ENCODE data around the gene ZBTB3. TPM values are rescaled to one million over a fixed set of nuclear protein-coding genes. Genes with fewer than 3 reads are reported as not detected.

ZBTB3 gene
- total and polyA plus RNA-seq, 9 donors, result 3.4 to 8.0 (median 4.2) TPM

- H3K4me3 ChIP-seq (ENCODE audit: low read length), result peak within 1 kb of the TSS; percentile 88
- H3K27ac ChIP-seq (ENCODE audit: low read length), result peak within 1 kb of the TSS; percentile 93
- WGBS (ENCODE audit: insufficient coverage), result under 1% methylated on average over 88 of the region's 88 CpGs
- H3K36me3 ChIP-seq (ENCODE audit: control insufficient read depth, insufficient read depth, low read length), result peaks cover 32% of the 10 kb centered on the region
- DNase-seq, result peak; percentile 99
- no peaks in the 10 kb centered on the region for H3K9me3 ChIP-seq (replicated peaks; ENCODE audit: control insufficient read depth, low read depth, low read length)
- H3K27me3 ChIP-seq (ENCODE audit: control insufficient read depth, insufficient read depth, low read length), result no peaks in the 10 kb centered on the region
- H3K4me1 ChIP-seq (ENCODE audit: control insufficient read depth, insufficient read depth, low read length), result peaks cover 28% of the 10 kb centered on the region
Measured at GRCh38 chr11:62787005-62787759, 33.2 kb upstream of the ZBTB3 start, which contains the start of gene TMEM179B. Gene TMEM179B (plus strand): TSS chr11:62787402. CDS start chr11:62787432, 30 bp downstream.

GRCh38 chr11:62786318-62787004, 32.5 kb upstream of the ZBTB3 start:
- DNase-seq, result peak; percentile 95

GRCh38 chr11:62782753-62783152, 28.8 kb upstream of the ZBTB3 start:
- Histone ChIP-seq H3K36me3 (ENCODE audit: control insufficient read depth, insufficient read depth, low read length) (peaks cover 29% of the 10 kb centered on the region), H3K27me3 (ENCODE audit: control insufficient read depth, insufficient read depth, low read length) (no peaks in the 10 kb centered on the region), H3K27ac (ENCODE audit: low read length) (no peak overlapping the region), H3K4me1 (ENCODE audit: control insufficient read depth, insufficient read depth, low read length) (peaks cover 6% of the 10 kb centered on the region), H3K4me3 (ENCODE audit: low read length) (no peak overlapping the region), H3K9me3 (replicated peaks; ENCODE audit: control insufficient read depth, low read depth, low read length) (no peaks in the 10 kb centered on the region)
- WGBS (ENCODE audit: insufficient coverage), result 100% methylated on average over 4 of the region's 7 CpGs
- DNase-seq, result no peak

More at GRCh38 chr11:62786318-62787004, 32.5 kb upstream of the ZBTB3 start:
- H3K27me3 ChIP-seq (ENCODE audit: control insufficient read depth, insufficient read depth, low read length), result no peaks in the 10 kb centered on the region
- peak overlapping the region; percentile 93 for H3K27ac ChIP-seq (ENCODE audit: low read length)
- WGBS (ENCODE audit: insufficient coverage), result under 1% methylated on average over 50 of the region's 51 CpGs
- peaks cover 27% of the 10 kb centered on the region for H3K4me1 ChIP-seq (ENCODE audit: control insufficient read depth, insufficient read depth, low read length)
- H3K4me3 ChIP-seq (ENCODE audit: low read length), result peak overlapping the region; percentile 88
- H3K36me3 ChIP-seq (ENCODE audit: control insufficient read depth, insufficient read depth, low read length), result peaks cover 36% of the 10 kb centered on the region
- H3K9me3 ChIP-seq (replicated peaks; ENCODE audit: control insufficient read depth, low read depth, low read length), result no peaks in the 10 kb centered on the region

GRCh38 chr11:62778441-62778840, 24.5 kb upstream of the ZBTB3 start:
- no peak for DNase-seq
- no peak overlapping the region for H3K4me3 ChIP-seq (ENCODE audit: low read length)
- H3K27ac ChIP-seq (ENCODE audit: low read length), result no peak overlapping the region
- H3K4me1 ChIP-seq (ENCODE audit: control insufficient read depth, insufficient read depth, low read length), result no peaks in the 10 kb centered on the region
- peaks cover 46% of the 10 kb centered on the region for H3K36me3 ChIP-seq (ENCODE audit: control insufficient read depth, insufficient read depth, low read length)
- no peaks in the 10 kb centered on the region for H3K9me3 ChIP-seq (replicated peaks; ENCODE audit: control insufficient read depth, low read depth, low read length)
- no peaks in the 10 kb centered on the region for H3K27me3 ChIP-seq (ENCODE audit: control insufficient read depth, insufficient read depth, low read length)
- WGBS (ENCODE audit: insufficient coverage), result 81% methylated on average over 3 of the region's 3 CpGs

GRCh38 chr11:62777389-62777788, 23.4 kb upstream of the ZBTB3 start:
- DNase-seq, result no peak
- no peak overlapping the region for H3K27ac ChIP-seq (ENCODE audit: low read length)
- WGBS (ENCODE audit: insufficient coverage), result 100% methylated on average over 1 of the region's 2 CpGs
- H3K9me3 ChIP-seq (replicated peaks; ENCODE audit: control insufficient read depth, low read depth, low read length), result no peaks in the 10 kb centered on the region
- no peaks in the 10 kb centered on the region for H3K4me1 ChIP-seq (ENCODE audit: control insufficient read depth, insufficient read depth, low read length)
- no peaks in the 10 kb centered on the region for H3K27me3 ChIP-seq (ENCODE audit: control insufficient read depth, insufficient read depth, low read length)
- H3K36me3 ChIP-seq (ENCODE audit: control insufficient read depth, insufficient read depth, low read length), result peaks cover 42% of the 10 kb centered on the region
- H3K4me3 ChIP-seq (ENCODE audit: low read length), result no peak overlapping the region

GRCh38 chr11:62775646-62776045, 21.7 kb upstream of the ZBTB3 start:
- no peak overlapping the region for H3K4me3 ChIP-seq (ENCODE audit: low read length)
- H3K9me3 ChIP-seq (replicated peaks; ENCODE audit: control insufficient read depth, low read depth, low read length), result no peaks in the 10 kb centered on the region
- DNase-seq, result no peak
- H3K36me3 ChIP-seq (ENCODE audit: control insufficient read depth, insufficient read depth, low read length), result peaks cover 34% of the 10 kb centered on the region
- H3K27me3 ChIP-seq (ENCODE audit: control insufficient read depth, insufficient read depth, low read length), result no peaks in the 10 kb centered on the region
- WGBS (ENCODE audit: insufficient coverage), result 90% methylated on average over 16 of the region's 17 CpGs
- H3K27ac ChIP-seq (ENCODE audit: low read length), result no peak overlapping the region
- H3K4me1 ChIP-seq (ENCODE audit: control insufficient read depth, insufficient read depth, low read length), result peaks cover 8% of the 10 kb centered on the region

- DNase-seq, result no peak
- no peaks in the 10 kb centered on the region for H3K9me3 ChIP-seq (replicated peaks; ENCODE audit: control insufficient read depth, low read depth, low read length)
- no peaks in the 10 kb centered on the region for H3K27me3 ChIP-seq (ENCODE audit: control insufficient read depth, insufficient read depth, low read length)
- H3K36me3 ChIP-seq (ENCODE audit: control insufficient read depth, insufficient read depth, low read length), result peaks cover 32% of the 10 kb centered on the region
- 92% methylated on average over 5 of the region's 6 CpGs for WGBS (ENCODE audit: insufficient coverage)
- no peak overlapping the region for H3K27ac ChIP-seq (ENCODE audit: low read length)
- H3K4me3 ChIP-seq (ENCODE audit: low read length), result no peak overlapping the region
- peaks cover 20% of the 10 kb centered on the region for H3K4me1 ChIP-seq (ENCODE audit: control insufficient read depth, insufficient read depth, low read length)
Measured at GRCh38 chr11:62774407-62774806, 20.4 kb upstream of the ZBTB3 start.

GRCh38 chr11:62771144-62772021, 17.4 kb upstream of the ZBTB3 start, which contains the start of gene TAF6L:
Gene TAF6L (plus strand): TSS chr11:62771396. CDS start chr11:62775784, 4,388 bp downstream.
- Histone ChIP-seq H3K27me3 (ENCODE audit: control insufficient read depth, insufficient read depth, low read length) (no peaks in the 10 kb centered on the region), H3K4me1 (ENCODE audit: control insufficient read depth, insufficient read depth, low read length) (peaks cover 20% of the 10 kb centered on the region), H3K36me3 (ENCODE audit: control insufficient read depth, insufficient read depth, low read length) (peaks cover 31% of the 10 kb centered on the region), H3K9me3 (replicated peaks; ENCODE audit: control insufficient read depth, low read depth, low read length) (no peaks in the 10 kb centered on the region), H3K27ac (ENCODE audit: low read length) (peak within 1 kb of the TSS; percentile 98), H3K4me3 (ENCODE audit: low read length) (peak within 1 kb of the TSS; percentile 90)
- under 1% methylated on average over 42 of the region's 60 CpGs for WGBS (ENCODE audit: insufficient coverage)
- peak; percentile 99 for DNase-seq

- H3K4me1 ChIP-seq (ENCODE audit: control insufficient read depth, insufficient read depth, low read length), result peaks cover 20% of the 10 kb centered on the region
- WGBS (ENCODE audit: insufficient coverage), result 0% methylated on average over 3 of the region's 18 CpGs
- peak overlapping the region; percentile 90 for H3K4me3 ChIP-seq (ENCODE audit: low read length)
- no peaks in the 10 kb centered on the region for H3K9me3 ChIP-seq (replicated peaks; ENCODE audit: control insufficient read depth, low read depth, low read length)
- H3K27ac ChIP-seq (ENCODE audit: low read length), result peak overlapping the region; percentile 98
- no peaks in the 10 kb centered on the region for H3K27me3 ChIP-seq (ENCODE audit: control insufficient read depth, insufficient read depth, low read length)
- H3K36me3 ChIP-seq (ENCODE audit: control insufficient read depth, insufficient read depth, low read length), result peaks cover 30% of the 10 kb centered on the region
- no peak for DNase-seq
Measured at GRCh38 chr11:62770778-62771143, 16.8 kb upstream of the ZBTB3 start.

Measured in muscle of leg (tissue), 11 donors.